Hematopoietic multipotent progenitor cell treated with erythropoietin and hydrocortisone succinate and interleukin-3 and kit ligand, for 6 days (in vitro differentiated cells): ENCODE measurements around the gene SEPHS2.
A peak's percentile ranks its signal among the peaks of the same experiment; 100 is the strongest.
"Not testable (repeated sequence)": the region's sequence is repeated elsewhere in the genome, so short reads cannot be mapped to it uniquely, and the experiment has no call there.

Source experiments
- DNase-seq: peaks from one replicate; pipeline ENCODE4 v3.0.0-alpha.2; 2015

Gene SEPHS2

DNA sequence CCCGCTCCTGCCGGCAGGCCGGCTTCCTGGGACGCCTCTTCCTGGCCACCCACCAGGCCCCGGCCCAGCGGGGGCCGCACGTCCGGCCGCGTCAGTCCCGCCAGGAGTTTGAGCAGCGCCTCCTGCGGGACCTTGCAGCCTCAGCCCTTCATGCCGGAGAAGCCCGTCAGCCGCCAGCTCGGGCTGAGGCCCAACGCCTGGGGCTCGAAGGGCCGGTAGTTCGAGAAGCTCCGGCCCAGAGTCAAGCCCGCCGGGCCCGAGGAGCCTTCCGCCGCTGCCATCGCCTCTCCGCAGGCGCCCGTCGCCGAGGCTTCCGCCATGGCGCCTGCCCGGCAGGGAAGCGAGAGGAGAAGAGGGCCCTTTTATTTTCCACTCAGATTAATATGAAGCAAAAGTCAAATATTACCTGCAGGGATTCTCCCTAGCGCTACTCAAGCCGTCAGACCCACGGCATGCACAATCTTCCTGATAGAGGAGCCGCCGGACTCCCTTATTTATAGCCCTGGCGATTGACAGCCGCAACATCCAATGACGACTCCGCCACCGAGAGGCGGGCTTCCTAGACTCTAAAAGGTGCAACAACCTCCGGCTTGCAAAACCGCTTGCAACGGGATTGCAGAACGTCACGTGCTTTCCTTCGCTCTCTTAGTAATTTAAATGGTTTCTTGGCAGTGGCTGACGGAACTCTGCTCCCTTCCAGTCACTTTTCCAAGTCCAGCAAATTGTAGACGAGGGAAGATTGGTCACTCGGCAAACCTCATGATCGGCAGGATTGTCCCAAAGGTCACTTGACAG lies at the start of gene SEPHS2:
SEPHS2 (minus strand) TSS at position 467 of the 795 bp plus-strand sequence; CDS start at position 320, 147 bp downstream.
- DNase-seq = peak; percentile 99

GRCh38 chr16:30494709-30495108 lies 49.0 kb upstream of the SEPHS2 start:
- DNase-seq = no peak

DNA sequence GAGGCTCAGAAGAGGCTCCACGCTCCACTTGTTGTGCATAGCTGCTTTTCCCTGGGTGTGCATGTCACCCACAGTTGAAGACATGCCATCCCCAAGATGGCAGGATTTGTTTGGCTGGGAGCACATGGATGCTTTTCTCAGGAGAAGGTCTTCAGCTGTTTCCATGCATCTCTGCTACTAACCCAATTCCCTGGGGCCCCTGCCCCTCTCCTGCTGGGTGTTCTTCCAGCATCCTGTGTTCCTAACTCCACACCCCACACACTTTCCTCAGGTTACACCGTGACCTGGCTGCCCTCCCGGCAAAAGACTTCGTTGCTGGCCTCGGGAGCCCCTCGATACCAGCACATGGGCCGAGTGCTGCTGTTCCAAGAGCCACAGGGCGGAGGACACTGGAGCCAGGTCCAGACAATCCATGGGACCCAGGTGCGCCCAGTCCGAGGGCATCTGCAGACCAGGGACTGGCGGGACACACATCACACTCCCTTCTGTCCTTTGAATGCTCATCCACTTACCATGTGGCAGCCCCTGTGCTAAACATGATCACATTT lies 48.3 kb upstream of the SEPHS2 start:
- no peak for DNase-seq

DNA sequence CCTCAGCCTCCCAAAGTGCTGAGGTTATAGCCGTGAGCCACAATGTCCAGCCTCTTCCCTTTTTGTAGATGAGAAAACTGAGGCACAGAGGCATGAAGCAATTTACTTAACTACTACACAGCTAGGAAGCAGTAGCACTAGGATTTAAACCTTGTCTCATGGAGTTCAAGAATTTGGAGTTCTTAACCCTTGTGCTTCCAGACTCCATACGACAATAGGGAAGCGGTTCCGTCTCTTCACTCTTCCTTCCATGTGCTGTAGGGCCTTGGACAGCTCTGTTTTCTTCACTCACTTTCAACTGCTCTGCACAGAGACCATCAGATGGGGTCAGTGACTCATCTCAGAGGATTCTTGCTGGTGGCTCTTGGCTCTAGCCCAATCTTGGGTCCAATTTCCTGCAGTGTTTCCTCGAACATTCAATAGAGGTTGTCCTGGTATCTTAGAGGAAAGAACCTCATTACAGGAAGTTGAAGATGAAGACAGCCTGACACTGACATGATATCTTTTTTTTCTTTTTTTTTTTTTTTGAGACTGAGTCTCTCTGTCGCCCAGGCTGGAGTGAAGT lies 46.2 kb upstream of the SEPHS2 start:
- peak; percentile 88 for DNase-seq

- DNase-seq = no peak
Observed at GRCh38 chr16:30491229-30491628, 45.6 kb upstream of the SEPHS2 start.

DNA sequence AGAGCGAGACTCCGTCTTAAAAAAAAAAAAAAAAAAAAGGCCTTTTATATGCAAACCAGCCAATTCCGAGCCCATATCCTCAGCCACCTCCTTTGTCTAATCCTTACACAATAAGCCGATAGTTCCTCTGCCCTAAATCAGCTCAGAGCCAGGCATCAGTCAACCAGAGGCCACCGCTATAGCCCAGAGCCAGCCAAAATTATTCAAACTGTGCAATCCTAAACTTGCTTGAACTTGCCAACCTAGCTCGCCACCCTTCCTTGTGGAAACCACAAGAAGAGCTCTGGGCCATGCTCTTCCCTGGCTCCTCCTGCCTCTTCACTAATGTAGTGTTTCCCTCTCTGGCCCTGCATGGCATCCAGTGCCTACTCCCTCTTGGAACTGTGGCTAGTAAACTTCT lies 44.5 kb upstream of the SEPHS2 start:
- peak; percentile 34 for DNase-seq

DNA sequence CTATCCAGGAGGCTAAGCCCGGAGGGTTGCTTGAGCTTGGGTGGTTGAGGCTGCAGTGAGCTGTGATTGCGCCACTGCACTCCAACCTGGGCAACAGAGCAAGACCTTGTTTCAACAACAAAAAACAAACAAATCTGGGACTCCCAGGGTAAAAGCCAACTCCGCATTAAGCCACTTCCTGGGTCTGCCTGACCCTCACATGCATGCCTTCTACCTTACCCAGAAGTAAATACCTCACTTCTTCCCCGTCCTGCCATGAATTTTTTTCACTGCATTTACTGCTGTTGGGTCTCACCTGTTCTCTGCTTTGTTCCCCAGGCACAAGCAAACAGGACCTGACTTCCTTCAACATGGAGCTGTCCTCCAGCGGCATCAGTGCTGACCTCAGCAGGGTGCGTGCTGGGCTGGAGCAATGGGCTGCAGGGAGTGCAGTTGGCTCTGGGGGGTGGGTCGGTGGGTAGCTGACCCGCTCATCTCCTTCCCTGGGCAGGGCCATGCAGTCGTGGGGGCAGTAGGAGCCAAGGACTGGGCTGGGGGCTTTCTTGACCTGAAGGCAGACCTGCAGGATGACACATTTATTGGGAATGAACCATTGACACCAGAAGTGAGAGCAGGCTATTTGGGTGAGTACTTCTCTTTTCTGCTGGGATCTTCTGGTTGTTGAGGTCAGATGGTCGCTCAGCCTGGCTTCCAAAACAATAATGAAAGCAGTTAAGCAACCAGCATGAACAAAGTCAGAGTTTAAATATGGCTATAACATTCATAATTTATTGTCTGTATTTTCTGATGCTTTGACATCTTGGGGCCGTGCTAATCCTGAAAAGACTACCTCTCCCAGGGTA lies 43.3 kb upstream of the SEPHS2 start:
- no peak for DNase-seq

DNA sequence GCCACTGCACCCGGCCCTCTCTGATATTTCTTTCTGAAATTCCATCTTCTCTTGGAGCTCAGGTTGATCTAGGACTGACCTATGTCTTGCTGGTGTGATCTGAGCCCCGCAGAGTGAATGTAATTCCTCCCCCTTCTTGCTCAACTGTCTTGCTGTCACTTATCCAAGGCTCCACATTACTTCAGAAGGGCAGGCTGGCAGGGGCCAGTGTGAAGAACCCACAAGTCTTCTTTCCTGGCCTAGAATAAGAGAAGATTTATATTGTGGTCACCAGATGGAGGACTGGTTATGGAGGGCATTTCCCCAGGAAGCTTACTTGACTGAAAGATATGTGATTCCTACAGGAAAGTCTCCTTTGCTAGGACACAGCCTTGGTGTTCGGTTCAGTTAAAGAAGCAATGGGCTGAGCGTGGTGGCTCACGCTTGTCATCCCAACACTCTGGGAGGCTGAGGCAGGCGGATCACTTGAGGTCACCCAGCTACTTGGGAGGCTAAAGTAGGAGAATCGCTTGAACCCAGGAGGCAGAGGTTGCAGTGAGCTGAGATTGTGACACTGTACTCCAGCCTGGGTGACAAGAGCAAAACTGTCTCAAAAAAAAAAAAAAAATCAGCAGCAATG lies 40.3 kb upstream of the SEPHS2 start:
- no peak for DNase-seq

DNA sequence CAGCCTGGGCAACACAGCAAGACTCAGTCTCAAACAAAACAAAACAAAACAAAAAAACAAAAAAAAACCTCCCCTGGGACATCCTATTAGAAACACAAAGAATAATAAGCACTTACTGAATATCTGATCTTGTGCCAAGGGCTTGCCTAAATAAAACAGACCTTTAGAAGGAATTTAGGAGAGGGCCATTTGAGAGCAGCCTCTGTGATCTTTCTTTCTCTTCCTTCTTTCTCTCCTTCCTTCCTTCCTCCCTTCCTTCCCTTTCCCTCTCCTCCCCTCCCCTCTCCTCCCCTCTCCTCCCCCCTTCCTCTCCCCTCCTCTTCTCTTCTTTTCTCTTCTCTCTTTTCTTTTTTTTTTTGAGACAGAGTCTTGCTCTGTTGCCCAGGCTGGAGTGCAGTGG lies 39.2 kb upstream of the SEPHS2 start:
- no peak for DNase-seq

DNA sequence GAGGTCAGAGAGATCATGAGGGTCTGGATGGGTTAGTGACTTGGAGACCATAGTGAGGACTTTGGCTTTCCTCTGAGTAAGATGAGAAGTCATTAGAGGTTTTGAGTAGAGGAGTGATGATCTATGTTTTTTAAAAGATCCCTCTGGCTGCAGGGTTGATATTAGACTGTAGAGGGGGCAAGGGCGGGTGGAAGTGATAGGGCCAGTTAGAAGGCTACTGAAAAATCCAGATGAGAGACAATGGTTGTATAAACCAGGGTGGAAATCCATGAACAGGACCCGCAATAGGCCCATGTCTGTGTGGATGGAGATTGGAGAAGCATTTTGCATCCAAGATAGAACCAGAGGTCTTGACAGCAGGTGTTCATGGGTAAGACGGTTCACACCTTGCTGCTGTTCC lies 36.7 kb upstream of the SEPHS2 start:
- DNase-seq = peak; percentile 79

DNA sequence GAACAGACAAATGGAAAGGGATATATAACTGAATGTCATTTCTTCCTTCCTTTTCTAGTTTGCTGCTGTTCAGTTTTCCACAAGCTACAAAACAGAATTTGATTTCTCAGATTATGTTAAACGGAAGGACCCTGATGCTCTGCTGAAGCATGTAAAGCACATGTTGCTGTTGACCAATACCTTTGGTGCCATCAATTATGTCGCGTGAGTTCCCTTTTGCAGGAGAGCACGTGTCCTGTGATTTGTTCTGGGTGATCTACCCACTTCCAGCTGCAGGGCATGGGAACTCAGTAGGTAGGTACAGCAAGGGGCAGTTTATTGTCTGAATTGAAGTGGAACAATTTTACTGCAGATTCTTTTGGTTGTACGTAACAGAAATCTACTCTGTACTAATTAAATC lies 35.7 kb upstream of the SEPHS2 start:
- no peak for DNase-seq

- DNase-seq = no peak
Observed at GRCh38 chr16:30478766-30479478, 33.2 kb upstream of the SEPHS2 start.

DNA sequence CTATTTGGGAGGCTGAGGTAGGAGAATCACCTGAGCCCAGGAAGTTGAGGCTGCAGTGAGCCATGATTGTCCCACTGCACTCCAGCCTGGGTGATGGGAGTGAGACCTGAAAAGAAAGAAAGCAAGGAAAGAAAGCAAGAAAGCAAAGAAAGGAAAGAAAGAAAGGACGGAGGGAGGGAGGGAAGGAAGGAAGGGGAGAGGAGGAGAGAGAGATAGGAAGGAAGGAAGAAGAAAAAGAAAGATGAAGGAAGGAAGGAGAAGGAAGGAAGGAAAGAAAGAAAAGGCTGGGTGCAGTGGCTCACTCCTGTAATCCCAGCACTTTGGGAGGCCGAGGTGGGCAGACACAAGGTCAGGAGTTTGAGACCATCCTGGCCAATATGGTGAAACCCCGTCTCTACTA lies 32.1 kb upstream of the SEPHS2 start:
- DNase-seq = not testable (repeated sequence)

GRCh38 chr16:30476991-30477390 lies 31.3 kb upstream of the SEPHS2 start:
- no peak for DNase-seq

- DNase-seq = no peak
Observed at GRCh38 chr16:30474684-30475083, 29.0 kb upstream of the SEPHS2 start.

DNA sequence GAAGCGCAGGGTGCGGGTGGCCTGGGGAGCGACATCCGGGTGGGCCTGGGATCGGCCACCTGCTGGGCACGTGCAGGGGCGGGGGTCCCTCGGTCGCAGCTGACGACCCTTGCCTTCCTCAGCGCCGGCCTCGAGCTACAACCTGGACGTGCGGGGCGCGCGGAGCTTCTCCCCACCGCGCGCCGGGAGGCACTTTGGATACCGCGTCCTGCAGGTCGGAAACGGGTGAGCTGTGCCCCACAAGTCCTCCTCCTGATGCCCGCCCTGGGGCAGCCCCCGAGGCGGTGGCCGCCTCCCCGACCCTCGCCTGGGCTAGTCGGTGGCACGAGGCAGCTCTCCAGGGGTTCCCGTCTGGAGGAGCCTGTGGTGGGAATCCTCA lies 28.4 kb upstream of the SEPHS2 start:
- DNase-seq = no peak

- no peak for DNase-seq
Observed at GRCh38 chr16:30473231-30474073, 27.8 kb upstream of the SEPHS2 start.

DNA sequence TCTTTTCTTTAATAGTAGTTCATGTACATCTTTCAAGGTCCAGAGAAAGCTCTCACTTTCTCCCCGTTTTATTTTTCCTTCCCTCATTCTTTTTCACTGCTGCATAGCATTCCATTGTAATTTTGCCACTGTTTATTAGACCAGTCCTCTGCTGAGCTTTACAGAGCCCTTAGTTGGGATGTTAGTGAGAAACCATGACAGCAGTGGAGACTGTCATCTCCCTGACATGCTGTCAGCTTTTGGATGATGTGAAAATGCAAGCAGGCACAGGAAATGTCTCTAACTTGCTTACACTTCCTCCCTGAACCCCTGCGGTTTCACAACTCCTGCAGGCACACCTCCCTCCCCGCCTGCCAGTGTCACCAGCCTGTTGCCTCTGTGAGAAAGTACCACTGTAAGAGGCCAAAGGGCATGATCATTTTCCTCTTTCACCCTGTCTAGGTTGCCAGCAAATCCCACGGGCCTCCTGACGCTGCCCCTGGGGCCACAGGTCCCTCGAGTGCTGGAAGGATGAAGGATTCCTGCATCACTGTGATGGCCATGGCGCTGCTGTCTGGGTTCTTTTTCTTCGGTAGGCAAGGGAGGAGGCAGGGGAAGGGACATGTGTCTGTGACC lies 26.8 kb upstream of the SEPHS2 start, which contains the start of gene ITGAL:
ITGAL (plus strand) TSS at position 415 of the 615 bp plus-strand sequence; CDS start at position 511, 96 bp downstream.
- peak; percentile 76 for DNase-seq

- no peak for DNase-seq
Observed at GRCh38 chr16:30470632-30470995, 24.9 kb upstream of the SEPHS2 start.

DNA sequence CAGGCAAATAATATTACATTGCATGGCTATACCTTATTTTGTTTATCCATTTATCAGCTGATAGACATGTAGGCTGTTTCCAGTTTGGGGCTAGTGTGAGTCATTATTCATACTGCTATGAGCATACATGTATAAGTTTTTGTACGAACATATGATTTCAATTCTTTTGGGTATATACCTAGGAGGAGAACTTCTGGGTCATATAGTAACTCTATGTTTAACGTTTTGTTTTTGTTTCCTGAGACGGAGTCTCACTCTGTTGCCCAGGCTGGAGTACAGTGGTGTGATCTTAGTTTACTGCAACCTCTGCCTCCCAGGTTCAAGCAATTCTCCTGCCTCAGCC lies 24.5 kb upstream of the SEPHS2 start:
- DNase-seq = no peak

GRCh38 chr16:30464078-30464477 lies 18.4 kb upstream of the SEPHS2 start:
- DNase-seq = no peak
